SK-N-SH (cell line): ENCODE measurements around the gene ILK.

ENCODE experiments used
- CHD2 ChIP-seq: fragments of 150-350 bp; IDR thresholded peaks from 2 replicates; pipeline ENCODE4 v1.6.1; 2018; ENCODE audit warnings: low read length; ENCODE audit not compliant: partially characterized antibody
- POLR2AphosphoS5 ChIP-seq: IDR thresholded peaks from 2 replicates; pipeline ENCODE4 v1.6.1; 2012; ENCODE audit warnings: low read depth, low read length

DNA sequence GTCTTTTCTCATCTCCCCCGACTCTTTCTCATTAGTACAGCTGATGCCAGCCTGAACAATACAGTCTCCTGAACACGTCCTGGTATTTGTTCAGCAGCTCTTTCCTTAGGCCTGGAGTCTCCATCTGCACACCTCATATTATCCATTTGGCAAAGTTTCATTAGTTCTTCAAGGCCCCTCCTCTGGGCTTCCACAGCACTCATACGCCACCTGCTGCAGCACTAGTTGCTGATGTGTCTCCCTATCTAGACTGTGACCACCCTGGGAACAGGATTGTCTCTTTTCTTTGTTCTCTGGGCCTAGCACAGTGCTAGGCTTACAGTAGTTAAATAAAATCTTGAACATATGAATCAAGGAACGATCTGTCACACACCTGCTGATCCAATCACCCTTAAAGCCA is 34.9 kb downstream of the ILK start:
- TF ChIP-seq CHD2: no peak
- no peak for TF ChIP-seq POLR2AphosphoS5
